HT-29 (cell line): Measurements from ENCODE around the gene MRPL34. TPM values are rescaled to one million over a fixed set of nuclear protein-coding genes. Genes with fewer than 3 reads are reported as not detected.
"Not testable (repeated sequence)": the region's sequence is repeated elsewhere in the genome, so short reads cannot be mapped to it uniquely, and the experiment has no call there.

Experiments used
- DNase-seq: peaks from one replicate; pipeline ENCODE4 v3.0.0-alpha.2; 2015; ENCODE audit warnings: low spot score
- total RNA-seq: library from RNA; depleted of rRNA; stranded (reverse); fragments of >200 nt; shearing (Covaris generic); gene quantifications from 2 replicates; pipeline ENCODE4 v1.2.3, GENCODE V29; 2014

MRPL34 gene
- total RNA-seq, 1 experiment from 2014 or later = 94.6 TPM

- DNase-seq = no peak
These were observed 20.1 kb upstream of the MRPL34 start for GRCh38 chr19:17285415-17286135.

- no peak for DNase-seq
These were observed 19.4 kb upstream of the MRPL34 start for GRCh38 chr19:17286263-17286662.

GRCh38 chr19:17286752-17287151, 18.9 kb upstream of the MRPL34 start:
- DNase-seq = no peak

GRCh38 chr19:17289489-17289888, 16.2 kb upstream of the MRPL34 start:
- peak; percentile 50 for DNase-seq

GRCh38 chr19:17292301-17293074, 13.2 kb upstream of the MRPL34 start:
- peak; percentile 86 for DNase-seq

GRCh38 chr19:17293605-17294004, 12.1 kb upstream of the MRPL34 start:
- no peak for DNase-seq

GRCh38 chr19:17294051-17294891, 11.4 kb upstream of the MRPL34 start:
- DNase-seq = peak; percentile 44

GRCh38 chr19:17295551-17295950, 10.1 kb upstream of the MRPL34 start:
- DNase-seq = not testable (repeated sequence)

- peak; percentile 48 for DNase-seq
These were observed 9.4 kb upstream of the MRPL34 start for GRCh38 chr19:17296273-17296672.

- DNase-seq = no peak
These were observed 8.7 kb upstream of the MRPL34 start for GRCh38 chr19:17296976-17297375.

GRCh38 chr19:17300992-17301619, 4.6 kb upstream of the MRPL34 start:
- no peak for DNase-seq

GRCh38 chr19:17302391-17303166, 3.1 kb upstream of the MRPL34 start:
- no peak for DNase-seq

GRCh38 chr19:17303167-17303939, 2.3 kb upstream of the MRPL34 start, which contains the start of gene ABHD8:
Gene ABHD8 (minus strand): TSS chr19:17303425. CDS start chr19:17301616, 1,809 bp downstream.
- DNase-seq = peak; percentile 70

GRCh38 chr19:17303940-17304267, 1.8 kb upstream of the MRPL34 start:
- no peak for DNase-seq

- no peak for DNase-seq
These were observed 1.1 kb upstream of the MRPL34 start for GRCh38 chr19:17304386-17305215.

GRCh38 chr19:17305216-17305516, 506 bp upstream of the MRPL34 start:
- no peak for DNase-seq

GRCh38 chr19:17306285-17306714, 628 bp downstream of the MRPL34 start:
- no peak for DNase-seq

GRCh38 chr19:17307876-17308377, 2.3 kb downstream of the MRPL34 start:
- DNase-seq = no peak
